GM12878 (cell line): ENCODE measurements around the gene CXorf66. TPM values are rescaled to one million over a fixed set of nuclear protein-coding genes. Genes with fewer than 3 reads are reported as not detected.
"Not testable (repeated sequence)": the region's sequence is repeated elsewhere in the genome, so short reads cannot be mapped to it uniquely, and the experiment has no call there.

Experiments
- ATAC-seq: fragments of 200-7000 bp; cut with Tn5 transposase; 3 replicates; pipeline ENCODE4 v1.9.1; 2020; ENCODE audit warnings: mild to moderate bottlenecking, moderate library complexity
- BruUV-seq: library from RNA; stranded (reverse); fragments of 400-500 nt; replicated peaks from 2 replicates; lab custom pipeline; 2021; lab: Mats Ljungman, UMichigan
- CTCF ChIA-PET: fragments of 300-600 bp; sonication (Branson Sonifier 250); formaldehyde crosslinking; extraction: SDS; loops from one replicate; lab custom pipeline; 2021; ENCODE audit warnings: inconsistent platforms; lab: Yijun Ruan, JAX
- POLR2A ChIA-PET: fragments of 350-600 bp; formaldehyde crosslinking; extraction: SDS; loops from one replicate; lab custom pipeline; 2021; ENCODE audit warnings: inconsistent platforms; lab: Charles Lee
- RAD21 ChIA-PET: fragments of 300-600 bp; sonication (Branson Sonifier 250); formaldehyde crosslinking; loops from one replicate; lab custom pipeline; 2023; ENCODE audit warnings: antibody characterized with exemption; ENCODE audit not compliant: unreplicated experiment; lab: Charles Lee
- SMC1A ChIA-PET: fragments of 300-600 bp; sonication (Branson Sonifier 250); formaldehyde crosslinking; loops from one replicate; lab custom pipeline; 2023; ENCODE audit not compliant: unreplicated experiment, uncharacterized antibody; lab: Charles Lee
- DNase-seq: peaks from one replicate; pipeline ENCODE4 v3.0.0-alpha.2; 2011; ENCODE audit warnings: low read depth, low spot score
- FAIRE-seq: peaks from 3 replicates; lab custom pipeline; 2011; peaks lifted over from hg19 to GRCh38; lab: Jason Lieb, UNC
- H2AFZ ChIP-seq: 2 replicates; pipeline ENCODE4 v1.6.0; 2011; ENCODE audit warnings: low read depth, low read length, control low read depth; ENCODE audit not compliant: control insufficient read depth
- H3K27ac ChIP-seq: 2 replicates; pipeline ENCODE4 v1.5.1; 2011; ENCODE audit warnings: control low read depth; ENCODE audit not compliant: control insufficient read depth, insufficient read depth
- H3K27me3 ChIP-seq, 2 experiments: replicated peaks in 1 of 2; 2 replicates each; pipeline versions ENCODE4 v1.6.0 to v1.6.1; 2011; ENCODE audit warnings: low read length in 1 of 2; ENCODE audit not compliant: control insufficient read depth in 2 of 2, insufficient read depth in 2 of 2
- H3K36me3 ChIP-seq, 2 experiments: 2 replicates each; pipeline ENCODE4 v1.5.1; 2011; ENCODE audit warnings: low read length in 1 of 2; ENCODE audit not compliant: control insufficient read depth in 2 of 2, insufficient read depth in 2 of 2
- H3K4me1 ChIP-seq: 2 replicates; pipeline ENCODE4 v1.6.1; 2011; ENCODE audit warnings: mild to moderate bottlenecking, low read length, moderate library complexity, mixed read lengths; ENCODE audit not compliant: control insufficient read depth, insufficient read depth
- H3K4me2 ChIP-seq: 2 replicates; pipeline ENCODE4 v1.6.0; 2011; ENCODE audit warnings: control low read depth; ENCODE audit not compliant: control insufficient read depth, insufficient read depth
- H3K4me3 ChIP-seq: fragments of 200-600 bp; sonication (generic); 2 replicates; pipeline ENCODE4 v1.5.1; 2016
- H3K79me2 ChIP-seq: 2 replicates; pipeline ENCODE4 v1.6.0; 2011; ENCODE audit warnings: low read length; ENCODE audit not compliant: control insufficient read depth, insufficient read depth
- H3K9ac ChIP-seq: 2 replicates; pipeline ENCODE4 v1.8.0; 2011; ENCODE audit warnings: low read length, control low read depth, mixed read lengths; ENCODE audit not compliant: control insufficient read depth, insufficient read depth
- H3K9me3 ChIP-seq: replicated peaks from 3 replicates; pipeline ENCODE4 v1.5.1; 2011; ENCODE audit warnings: mild to moderate bottlenecking, low read length; ENCODE audit not compliant: control insufficient read depth, insufficient read depth
- H4K20me1 ChIP-seq: 2 replicates; pipeline ENCODE4 v1.6.0; 2011; ENCODE audit not compliant: control insufficient read depth, insufficient read depth
- CTCF ChIP-seq, 3 experiments: IDR thresholded peaks in 2 of 3; conservative IDR thresholded peaks in 1 of 3; 2 replicates each; pipeline ENCODE4 v1.5.1; 2011; ENCODE audit warnings: low read depth in 3 of 3, low read length in 3 of 3, mild to moderate bottlenecking in 3 of 3, control low read depth in 2 of 3, moderate library complexity in 2 of 3, inconsistent platforms in 1 of 3, mixed read lengths in 1 of 3; ENCODE audit not compliant: control insufficient read depth in 2 of 3, insufficient read depth in 1 of 3; ENCODE audit errors: extremely low read depth in 1 of 3
- ZNF384 ChIP-seq: IDR thresholded peaks from 2 replicates; pipeline ENCODE4 v1.6.1; 2012; ENCODE audit warnings: low read depth, mild to moderate bottlenecking, low read length, improper control_type of control experiment, borderline replicate concordance
- WGBS: methylation state at CpG from one replicate; pipeline ENCODE4 v1.1.6; 2016; ENCODE audit warnings: low lambda C conversion rate; ENCODE audit not compliant: insufficient replicate concordance, insufficient coverage; ENCODE audit errors: missing lambda C conversion rate; 5-methylcytosine and 5-hydroxymethylcytosine counted together
- in situ Hi-C: fragments of 300-500 bp; cut with MboI; formaldehyde crosslinking; loops from 9 replicates; pipeline ENCODE4 v1.14.3; 2018; ENCODE audit warnings: mixed read lengths
- intact Hi-C: fragments of 100-400 bp; cut with micrococcal nuclease; formaldehyde crosslinking; loops from one replicate; pipeline ENCODE4 v1.14.2; 2022; ENCODE audit not compliant: unreplicated experiment
- polyA plus RNA-seq, 11 experiments: library from polyadenylated mRNA; depleted of rRNA in 4 of 11; unstranded in 6 of 11; stranded (reverse) in 5 of 11; fragments of >200 nt; fragmentation: Nextera tagmentation in 4 of 11; fragmentation: Illumina TruSeq in 1 of 11; extraction: Ambion mirVana in 4 of 11; extraction: Trizol in 1 of 11; gene quantifications; 1 replicate in 1 of 11; 2 replicates in 10 of 11; pipeline versions ENCODE4 v1.2.1 to v1.2.3, GENCODE V29; 2011 to 2016; ENCODE audit warnings: inconsistent platforms in 2 of 11, missing spikeins in 2 of 11, low read depth in 1 of 11
- total RNA-seq, 4 experiments: library from RNA; depleted of rRNA in 3 of 4; stranded (reverse); fragments of >200 nt in 3 of 4; fragmentation: Illumina TruSeq in 1 of 4; extraction: Trizol in 1 of 4; gene quantifications; 2 replicates each; pipeline versions ENCODE4 v1.2.1 to v1.2.3, GENCODE V29; 2013 to 2021

Gene CXorf66
- total and polyA plus RNA-seq, 10 of the 15 experiments (the other 5 are each of a cell fraction or from before 2014, with no cell fraction given) = not detected

GRCh38 chrX:139966159-139966558, 838 bp upstream of the CXorf66 start:
- CTCF ChIA-PET = interaction anchor here (1.1 to 1.4 kb wide), 2 partner anchors 16 to 221 kb away, joined by 3 read pairs; no protein-coding TSS in a partner anchor
- H3K4me3 ChIP-seq, H2AFZ ChIP-seq, in situ Hi-C loops, H3K4me1 ChIP-seq, RAD21 ChIA-PET, H3K9ac ChIP-seq, H3K9me3 ChIP-seq, H3K79me2 ChIP-seq, H3K4me2 ChIP-seq, H4K20me1 ChIP-seq, H3K36me3 ChIP-seq, FAIRE-seq, H3K27ac ChIP-seq, H3K27me3 ChIP-seq, DNase-seq, BruUV-seq: not testable (repeated sequence)
- ATAC-seq = peak; percentile 42; the same call in 1 of the 3 replicates
- POLR2A ChIA-PET = interaction anchor here (0.6 kb wide), 1 partner anchor 16 kb away, joined by 3 read pairs; no protein-coding TSS in a partner anchor
- WGBS = 23% methylated on average over 3 of the region's 3 CpGs
- TF ChIP-seq CTCF (IDR thresholded peaks at IDR 0.05 in 2 of 3, conservative IDR thresholded peaks at IDR 0.05 in 1 of 3; ENCODE audit: control insufficient read depth in 2 of 3, extremely low read depth in 1 of 3, insufficient read depth in 1 of 3, low read depth in 3 of 3, low read length in 3 of 3) (peak in 2 of 3 experiments; percentile 15 to 24; a peak in 1 of 6 replicates), ZNF384 (peak; percentile 18; the same call in 1 of the 2 replicates)
- intact Hi-C loops = loop anchor here (10.0 kb wide), 1 partner anchor 411 kb away; no protein-coding TSS in a partner anchor
- SMC1A ChIA-PET = interaction anchor here (0.9 to 1.2 kb wide), 3 partner anchors 14 to 228 kb away, joined by 3 read pairs; no protein-coding TSS in a partner anchor

GRCh38 chrX:139961091-139961490, 4.2 kb downstream of the CXorf66 start:
- WGBS = 0% methylated on average over 2 of the region's 2 CpGs
- ATAC-seq = not testable (repeated sequence)

More at GRCh38 chrX:139961091-139961490, 4.2 kb downstream of the CXorf66 start:
- H3K4me2 ChIP-seq, H3K79me2 ChIP-seq, H3K4me1 ChIP-seq, BruUV-seq, H4K20me1 ChIP-seq, DNase-seq, H3K9me3 ChIP-seq, POLR2A ChIA-PET, in situ Hi-C loops, SMC1A ChIA-PET, RAD21 ChIA-PET, H3K27me3 ChIP-seq, H3K4me3 ChIP-seq, FAIRE-seq, CTCF ChIA-PET, H3K9ac ChIP-seq, H3K36me3 ChIP-seq, H2AFZ ChIP-seq, H3K27ac ChIP-seq: not testable (repeated sequence)
- intact Hi-C loops = loop anchor here (10.0 kb wide), 1 partner anchor 406 kb away; no protein-coding TSS in a partner anchor
